K562 (cell line): ENCODE measurements around the gene PIP4K2A. TPM values are rescaled to one million over a fixed set of nuclear protein-coding genes. Genes with fewer than 3 reads are reported as not detected.

Experiments used
- ATAC-seq: fragments of 200-7000 bp; cut with Tn5 transposase; 3 replicates; pipeline ENCODE4 v1.9.1; 2020; ENCODE audit warnings: moderate library complexity
- BruUV-seq: library from RNA; stranded (reverse); fragments of 400-500 nt; replicated peaks from 2 replicates; lab custom pipeline; 2021; lab: Mats Ljungman, UMichigan
- CTCF ChIA-PET: fragments of 300-600 bp; formaldehyde crosslinking; extraction: SDS; loops from one replicate; lab custom pipeline; 2021; ENCODE audit warnings: low intra/inter-chr PET ratio; lab: Yijun Ruan, JAX
- POLR2A ChIA-PET: fragments of 300-600, 350-650 bp; sonication (Branson Sonifier 250); formaldehyde crosslinking; extraction: SDS; loops from one replicate; lab custom pipeline; 2021; ENCODE audit warnings: antibody characterized with exemption, inconsistent platforms; lab: Yijun Ruan, JAX
- DNase-seq, 4 experiments: peaks; one replicate each; pipeline versions ENCODE4 v3.0.0 to v3.0.0-alpha.2; 2011 to 2018; ENCODE audit warnings: low spot score in 3 of 4, mixed read lengths in 3 of 4; ENCODE audit errors: extremely low read depth in 1 of 4
- FAIRE-seq: peaks from 2 replicates; lab custom pipeline; 2011; peaks lifted over from hg19 to GRCh38; lab: Jason Lieb, UNC
- H2AFZ ChIP-seq: 2 replicates; pipeline ENCODE4 v1.6.0; 2011; ENCODE audit warnings: low read depth, low read length, control low read depth, inconsistent platforms
- H3K27ac ChIP-seq: fragments of 200-600 bp; 3 replicates; pipeline ENCODE4 v1.8.0; 2011; ENCODE audit warnings: low read depth, mild to moderate bottlenecking, control low read depth, inconsistent platforms, low read length, moderate library complexity, mixed read lengths; ENCODE audit errors: extremely low read depth
- H3K27me3 ChIP-seq, 2 experiments: fragments of 300-600 bp in 1 of 2; 2 replicates in 1 of 2; 3 replicates in 1 of 2; pipeline versions ENCODE4 v1.6.0 to v1.8.0; 2011; ENCODE audit warnings: inconsistent platforms in 2 of 2, low read length in 2 of 2, mild to moderate bottlenecking in 1 of 2, mixed read lengths in 1 of 2, moderate library complexity in 1 of 2; ENCODE audit not compliant: control insufficient read depth in 2 of 2, insufficient read depth in 2 of 2
- H3K36me3 ChIP-seq: fragments of 300-600 bp; 3 replicates; pipeline ENCODE4 v1.8.0; 2011; ENCODE audit warnings: mild to moderate bottlenecking, low read length, inconsistent platforms; ENCODE audit not compliant: control insufficient read depth, insufficient read depth
- H3K4me1 ChIP-seq, 2 experiments: fragments of 200-600 bp in 1 of 2; replicated peaks in 1 of 2; 2 replicates in 1 of 2; 3 replicates in 1 of 2; pipeline versions ENCODE4 v1.5.1 to v1.8.0; 2011; ENCODE audit warnings: inconsistent platforms in 2 of 2, low read length in 2 of 2, mild to moderate bottlenecking in 1 of 2, mixed read lengths in 1 of 2, moderate library complexity in 1 of 2; ENCODE audit not compliant: control insufficient read depth in 2 of 2, insufficient read depth in 2 of 2
- H3K4me2 ChIP-seq: 2 replicates; pipeline ENCODE4 v1.6.1; 2011; ENCODE audit warnings: low read length, control low read depth, inconsistent platforms, mixed read lengths; ENCODE audit not compliant: insufficient read depth
- H3K4me3 ChIP-seq: fragments of 200-600 bp; sonication (generic), shearing (Covaris generic); 2 replicates; pipeline ENCODE4 v1.5.1; 2016; ENCODE audit warnings: control low read depth, inconsistent platforms
- H3K79me2 ChIP-seq: fragments of 200-600 bp; 3 replicates; pipeline ENCODE4 v1.8.0; 2011; ENCODE audit warnings: low read length, inconsistent platforms; ENCODE audit not compliant: control insufficient read depth, insufficient read depth
- H3K9ac ChIP-seq, 2 experiments: 2 replicates each; pipeline versions ENCODE4 v1.6.0 to v1.6.1; 2011; ENCODE audit warnings: low read depth in 2 of 2, low read length in 2 of 2, control low read depth in 1 of 2, inconsistent platforms in 1 of 2, mild to moderate bottlenecking in 1 of 2, mixed read lengths in 1 of 2; ENCODE audit not compliant: insufficient read depth in 1 of 2
- H3K9me1 ChIP-seq: one replicate; pipeline ENCODE4 v1.6.0; 2011; ENCODE audit warnings: inconsistent platforms, mild to moderate bottlenecking, low read length, moderate library complexity; ENCODE audit not compliant: control insufficient read depth, insufficient read depth
- H3K9me3 ChIP-seq: replicated peaks from 2 replicates; pipeline ENCODE4 v1.5.1; 2011; ENCODE audit warnings: low read depth, low read length, inconsistent platforms; ENCODE audit not compliant: control insufficient read depth, insufficient read depth
- H4K20me1 ChIP-seq: replicated peaks from 2 replicates; pipeline ENCODE4 v1.6.1; 2011; ENCODE audit warnings: low read length, inconsistent platforms, mixed read lengths; ENCODE audit not compliant: control insufficient read depth, insufficient read depth
- CREB5 ChIP-seq: fragments of 250-450 bp; sonication (Bioruptor Pico); IDR thresholded peaks from 2 replicates; pipeline ENCODE4 v1.5.0; 2020; ENCODE audit warnings: mild to moderate bottlenecking
- MAFK ChIP-seq: IDR thresholded peaks from 2 replicates; pipeline ENCODE4 v1.6.1; 2011; ENCODE audit warnings: low read length, improper control_type of control experiment
- SNRNP70 ChIP-seq: fragments of 200-400 bp; formaldehyde crosslinking; optimal IDR thresholded peaks from 2 replicates; pipeline ENCODE3; 2017; ENCODE audit warnings: low read depth, low read length
- ZNF232 ChIP-seq: sonication (generic); formaldehyde crosslinking; IDR thresholded peaks from 2 replicates; pipeline ENCODE4 v1.8.0; 2022; ENCODE audit warnings: mild to moderate bottlenecking, missing genetic modification reagents
- ZNF280B ChIP-seq: fragments of 250-450 bp; sonication (Bioruptor Pico); IDR thresholded peaks from 2 replicates; pipeline ENCODE4 v1.5.1; 2021; ENCODE audit warnings: mild to moderate bottlenecking
- whole genome bisulfite sequencing: fragments of 100-300 bp; shearing (Covaris generic); methylation state at CpG from one replicate; pipeline ENCODE4 v1.1.6; 2016; ENCODE audit warnings: low coverage, mixed read lengths; ENCODE audit not compliant: insufficient coverage; ENCODE audit errors: missing lambda C conversion rate; 5-methylcytosine and 5-hydroxymethylcytosine counted together
- in situ Hi-C: fragments of 300-500 bp; cut with MboI; formaldehyde crosslinking; loops from 4 replicates; pipeline ENCODE4 v1.15.0; 2018; ENCODE audit warnings: inconsistent platforms, mixed read lengths
- intact Hi-C: fragments of 100-400 bp; cut with micrococcal nuclease; formaldehyde crosslinking; loops from 2 replicates; pipeline ENCODE4 v1.14.2; 2022
- polyA plus RNA-seq, 8 experiments: library from polyadenylated mRNA; depleted of rRNA in 4 of 8; stranded (reverse) in 5 of 8; unstranded in 3 of 8; fragments of >200 nt; fragmentation: Nextera tagmentation in 2 of 8; fragmentation: Illumina TruSeq in 1 of 8; extraction: Ambion mirVana in 2 of 8; extraction: Trizol in 1 of 8; gene quantifications; 2 replicates each; pipeline versions ENCODE4 v1.2.1 to v1.2.3, GENCODE V29; 2011 to 2014; ENCODE audit warnings: inconsistent platforms in 1 of 8, missing spikeins in 1 of 8
- total RNA-seq, 7 experiments: library from RNA; depleted of rRNA in 6 of 7; stranded (reverse); fragments of >200 nt in 6 of 7; fragmentation: Illumina TruSeq in 2 of 7; extraction: Trizol in 2 of 7; gene quantifications; 2 replicates each; pipeline versions ENCODE4 v1.2.1 to v1.2.3, GENCODE V29; 2011 to 2021; ENCODE audit warnings: low replicate concordance in 1 of 7
- TF ChIP-seq, protein P1 (sequence below): fragments of 250-450 bp; sonication (Bioruptor Pico); IDR thresholded peaks from 2 replicates; pipeline ENCODE4 v1.4.0; 2020
- TF ChIP-seq, protein P2 (sequence below): fragments of 450-650 bp; IDR thresholded peaks from 2 replicates; pipeline ENCODE4 v1.6.1; 2017; ENCODE audit warnings: antibody characterized with exemption, mild to moderate bottlenecking

The PIP4K2A gene
- total and polyA plus RNA-seq, 9 of the 15 experiments (the other 6 are each of a cell fraction or from before 2014, with no cell fraction given) = 35.6 to 117 (median 71.9) TPM

DNA sequence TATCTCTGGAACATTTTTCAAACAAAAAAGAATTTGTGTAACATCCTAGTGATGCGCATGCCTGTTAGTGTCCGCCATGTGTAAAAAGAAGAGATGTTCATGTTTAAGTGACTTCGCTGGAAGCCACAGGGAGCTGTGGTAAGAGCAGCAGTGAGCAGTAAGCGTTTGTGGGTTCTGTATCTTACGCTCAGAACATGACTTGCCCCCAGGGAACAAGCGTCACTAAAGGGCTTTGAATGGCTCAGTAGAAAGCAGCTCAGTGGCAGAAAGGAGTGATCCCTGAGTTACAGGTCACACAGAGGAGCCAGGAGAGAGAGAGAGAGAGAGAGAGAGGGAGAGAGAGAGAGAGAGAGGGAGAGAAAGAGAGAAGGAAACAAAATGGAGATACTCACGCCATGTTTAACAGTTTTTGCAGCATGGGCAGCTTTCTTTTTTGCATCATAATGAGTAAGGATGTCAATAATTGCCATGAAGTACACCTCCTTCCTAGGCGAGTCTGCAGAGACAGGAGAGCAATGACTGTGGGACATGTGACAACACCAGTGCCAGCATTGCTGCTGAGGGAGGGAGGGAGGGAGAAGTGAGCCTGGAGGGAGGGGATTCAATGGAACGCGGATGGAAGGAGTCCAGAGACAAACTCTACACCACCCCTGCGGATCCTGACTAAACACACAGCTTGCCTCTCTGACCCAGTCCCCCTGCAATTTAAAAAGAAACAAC lies 174.6 kb downstream of the PIP4K2A start:
- Histone ChIP-seq H3K9me3 (no peaks in the 10 kb centered on the region), H3K4me3 (no peak overlapping the region), H3K36me3 (peaks cover 89% of the 10 kb centered on the region; the same call in 2 of the 3 replicates), H2AFZ (no peak overlapping the region), H3K4me2 (no peak overlapping the region), H4K20me1 (peaks cover 4% of the 10 kb centered on the region; the same call in 1 of the 2 replicates), H3K9me1 (no peaks in the 10 kb centered on the region), H3K27ac (no peak overlapping the region), H3K9ac (no peak overlapping the region), H3K4me1 (peaks cover 0 to 3% of the 10 kb centered on the region in 2 experiments; a peak in 1 of 5 replicates), H3K27me3 (no peaks in the 10 kb centered on the region), H3K79me2 (no peaks in the 10 kb centered on the region)
- DNase-seq (no peak), ATAC-seq (no peak), FAIRE-seq (no peak)
- ChIA-PET POLR2A (interaction anchor here (0.6 kb wide), 2 partner anchors 415 to 596 kb away, joined by 3 read pairs; no protein-coding TSS in a partner anchor), CTCF (no interaction called here)
- no TSS peak for BruUV-seq
- intact Hi-C loops = loop anchor here (10.0 kb wide), 1 partner anchor 285 kb away; no protein-coding TSS in a partner anchor
- in situ Hi-C loops = no loop called here
- 90% methylated on average over 11 of the region's 11 CpGs for WGBS
- TF ChIP-seq, protein P1, sequence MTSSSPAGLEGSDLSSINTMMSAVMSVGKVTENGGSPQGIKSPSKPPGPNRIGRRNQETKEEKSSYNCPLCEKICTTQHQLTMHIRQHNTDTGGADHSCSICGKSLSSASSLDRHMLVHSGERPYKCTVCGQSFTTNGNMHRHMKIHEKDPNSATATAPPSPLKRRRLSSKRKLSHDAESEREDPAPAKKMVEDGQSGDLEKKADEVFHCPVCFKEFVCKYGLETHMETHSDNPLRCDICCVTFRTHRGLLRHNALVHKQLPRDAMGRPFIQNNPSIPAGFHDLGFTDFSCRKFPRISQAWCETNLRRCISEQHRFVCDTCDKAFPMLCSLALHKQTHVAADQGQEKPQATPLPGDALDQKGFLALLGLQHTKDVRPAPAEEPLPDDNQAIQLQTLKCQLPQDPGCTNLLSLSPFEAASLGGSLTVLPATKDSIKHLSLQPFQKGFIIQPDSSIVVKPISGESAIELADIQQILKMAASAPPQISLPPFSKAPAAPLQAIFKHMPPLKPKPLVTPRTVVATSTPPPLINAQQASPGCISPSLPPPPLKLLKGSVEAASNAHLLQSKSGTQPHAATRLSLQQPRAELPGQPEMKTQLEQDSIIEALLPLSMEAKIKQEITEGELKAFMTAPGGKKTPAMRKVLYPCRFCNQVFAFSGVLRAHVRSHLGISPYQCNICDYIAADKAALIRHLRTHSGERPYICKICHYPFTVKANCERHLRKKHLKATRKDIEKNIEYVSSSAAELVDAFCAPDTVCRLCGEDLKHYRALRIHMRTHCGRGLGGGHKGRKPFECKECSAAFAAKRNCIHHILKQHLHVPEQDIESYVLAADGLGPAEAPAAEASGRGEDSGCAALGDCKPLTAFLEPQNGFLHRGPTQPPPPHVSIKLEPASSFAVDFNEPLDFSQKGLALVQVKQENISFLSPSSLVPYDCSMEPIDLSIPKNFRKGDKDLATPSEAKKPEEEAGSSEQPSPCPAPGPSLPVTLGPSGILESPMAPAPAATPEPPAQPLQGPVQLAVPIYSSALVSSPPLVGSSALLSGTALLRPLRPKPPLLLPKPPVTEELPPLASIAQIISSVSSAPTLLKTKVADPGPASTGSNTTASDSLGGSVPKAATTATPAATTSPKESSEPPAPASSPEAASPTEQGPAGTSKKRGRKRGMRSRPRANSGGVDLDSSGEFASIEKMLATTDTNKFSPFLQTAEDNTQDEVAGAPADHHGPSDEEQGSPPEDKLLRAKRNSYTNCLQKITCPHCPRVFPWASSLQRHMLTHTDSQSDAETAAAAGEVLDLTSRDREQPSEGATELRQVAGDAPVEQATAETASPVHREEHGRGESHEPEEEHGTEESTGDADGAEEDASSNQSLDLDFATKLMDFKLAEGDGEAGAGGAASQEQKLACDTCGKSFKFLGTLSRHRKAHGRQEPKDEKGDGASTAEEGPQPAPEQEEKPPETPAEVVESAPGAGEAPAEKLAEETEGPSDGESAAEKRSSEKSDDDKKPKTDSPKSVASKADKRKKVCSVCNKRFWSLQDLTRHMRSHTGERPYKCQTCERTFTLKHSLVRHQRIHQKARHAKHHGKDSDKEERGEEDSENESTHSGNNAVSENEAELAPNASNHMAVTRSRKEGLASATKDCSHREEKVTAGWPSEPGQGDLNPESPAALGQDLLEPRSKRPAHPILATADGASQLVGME = no peak
- TF ChIP-seq MAFK (no peak), CREB5 (CRISPR knock-in tag) (no peak), ZNF232 (CRISPR knock-in tag) (no peak), ZNF280B (CRISPR knock-in tag) (no peak), SNRNP70 (no peak)
- TF ChIP-seq, protein P2, sequence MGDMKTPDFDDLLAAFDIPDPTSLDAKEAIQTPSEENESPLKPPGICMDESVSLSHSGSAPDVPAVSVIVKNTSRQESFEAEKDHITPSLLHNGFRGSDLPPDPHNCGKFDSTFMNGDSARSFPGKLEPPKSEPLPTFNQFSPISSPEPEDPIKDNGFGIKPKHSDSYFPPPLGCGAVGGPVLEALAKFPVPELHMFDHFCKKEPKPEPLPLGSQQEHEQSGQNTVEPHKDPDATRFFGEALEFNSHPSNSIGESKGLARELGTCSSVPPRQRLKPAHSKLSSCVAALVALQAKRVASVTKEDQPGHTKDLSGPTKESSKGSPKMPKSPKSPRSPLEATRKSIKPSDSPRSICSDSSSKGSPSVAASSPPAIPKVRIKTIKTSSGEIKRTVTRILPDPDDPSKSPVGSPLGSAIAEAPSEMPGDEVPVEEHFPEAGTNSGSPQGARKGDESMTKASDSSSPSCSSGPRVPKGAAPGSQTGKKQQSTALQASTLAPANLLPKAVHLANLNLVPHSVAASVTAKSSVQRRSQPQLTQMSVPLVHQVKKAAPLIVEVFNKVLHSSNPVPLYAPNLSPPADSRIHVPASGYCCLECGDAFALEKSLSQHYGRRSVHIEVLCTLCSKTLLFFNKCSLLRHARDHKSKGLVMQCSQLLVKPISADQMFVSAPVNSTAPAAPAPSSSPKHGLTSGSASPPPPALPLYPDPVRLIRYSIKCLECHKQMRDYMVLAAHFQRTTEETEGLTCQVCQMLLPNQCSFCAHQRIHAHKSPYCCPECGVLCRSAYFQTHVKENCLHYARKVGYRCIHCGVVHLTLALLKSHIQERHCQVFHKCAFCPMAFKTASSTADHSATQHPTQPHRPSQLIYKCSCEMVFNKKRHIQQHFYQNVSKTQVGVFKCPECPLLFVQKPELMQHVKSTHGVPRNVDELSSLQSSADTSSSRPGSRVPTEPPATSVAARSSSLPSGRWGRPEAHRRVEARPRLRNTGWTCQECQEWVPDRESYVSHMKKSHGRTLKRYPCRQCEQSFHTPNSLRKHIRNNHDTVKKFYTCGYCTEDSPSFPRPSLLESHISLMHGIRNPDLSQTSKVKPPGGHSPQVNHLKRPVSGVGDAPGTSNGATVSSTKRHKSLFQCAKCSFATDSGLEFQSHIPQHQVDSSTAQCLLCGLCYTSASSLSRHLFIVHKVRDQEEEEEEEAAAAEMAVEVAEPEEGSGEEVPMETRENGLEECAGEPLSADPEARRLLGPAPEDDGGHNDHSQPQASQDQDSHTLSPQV = peak; percentile 18; the same call in 1 of the 2 replicates
